GM21423 (cell line): Measurements from ENCODE around the gene PRR15.

Source experiments
- ATAC-seq: cut with Tn5 transposase; IDR thresholded peaks from one replicate; pipeline ENCODE4 v1.9.1; 2021; ENCODE audit warnings: mild to moderate bottlenecking, moderate library complexity; ENCODE audit not compliant: unreplicated experiment

The PRR15 gene

GRCh38 chr7:29607889-29608288 lies 44.3 kb downstream of the PRR15 start:
- ATAC-seq = no peak

- no peak for ATAC-seq
These were observed 45.8 kb downstream of the PRR15 start for GRCh38 chr7:29609162-29610037.

GRCh38 chr7:29610086-29610485 lies 46.5 kb downstream of the PRR15 start:
- no peak for ATAC-seq

GRCh38 chr7:29611941-29612544 lies 48.4 kb downstream of the PRR15 start:
- ATAC-seq = no peak

- ATAC-seq = no peak
These were observed 49.0 kb downstream of the PRR15 start for GRCh38 chr7:29612596-29612995.

GRCh38 chr7:29613100-29613499 lies 49.5 kb downstream of the PRR15 start:
- no peak for ATAC-seq

GRCh38 chr7:29614229-29614628 lies 50.6 kb downstream of the PRR15 start:
- ATAC-seq = no peak
